ENCODE measurements around the gene CDC37L1.

The CDC37L1 gene

GRCh38 chr9:4665357-4665756 is 14.0 kb upstream of the CDC37L1 start:
- Histone ChIP-seq H3K4me1 (ENCODE audit: insufficient read depth, low read length, severe bottlenecking) (peaks cover 53% of the 10 kb centered on the region), H3K27ac (ENCODE audit: low read depth, low read length, poor library complexity, severe bottlenecking) (no peak overlapping the region), H2AFZ (ENCODE audit: low read length) (no peak overlapping the region), H3K9ac (ENCODE audit: low read length) (no peak overlapping the region), H3K9me3 (ENCODE audit: low read length) (no peaks in the 10 kb centered on the region), H3K4me2 (ENCODE audit: low read length) (no peak overlapping the region), H3K9me2 (ENCODE audit: low read depth, low read length) (no peaks in the 10 kb centered on the region), H3K4me3 (ENCODE audit: low read depth, low read length, poor library complexity, severe bottlenecking) (no peak overlapping the region), H3K27me3 (ENCODE audit: insufficient read depth, low read length) (no peaks in the 10 kb centered on the region), H3K79me2 (ENCODE audit: insufficient read depth, low read length) (no peaks in the 10 kb centered on the region), H4K20me1 (ENCODE audit: insufficient read depth, low read length) (no peaks in the 10 kb centered on the region), H3F3A (ENCODE audit: insufficient read depth, low read length) (no peaks in the 10 kb centered on the region), H3K36me3 (ENCODE audit: insufficient read depth, low read length) (no peaks in the 10 kb centered on the region)
- TF ChIP-seq, protein P1, sequence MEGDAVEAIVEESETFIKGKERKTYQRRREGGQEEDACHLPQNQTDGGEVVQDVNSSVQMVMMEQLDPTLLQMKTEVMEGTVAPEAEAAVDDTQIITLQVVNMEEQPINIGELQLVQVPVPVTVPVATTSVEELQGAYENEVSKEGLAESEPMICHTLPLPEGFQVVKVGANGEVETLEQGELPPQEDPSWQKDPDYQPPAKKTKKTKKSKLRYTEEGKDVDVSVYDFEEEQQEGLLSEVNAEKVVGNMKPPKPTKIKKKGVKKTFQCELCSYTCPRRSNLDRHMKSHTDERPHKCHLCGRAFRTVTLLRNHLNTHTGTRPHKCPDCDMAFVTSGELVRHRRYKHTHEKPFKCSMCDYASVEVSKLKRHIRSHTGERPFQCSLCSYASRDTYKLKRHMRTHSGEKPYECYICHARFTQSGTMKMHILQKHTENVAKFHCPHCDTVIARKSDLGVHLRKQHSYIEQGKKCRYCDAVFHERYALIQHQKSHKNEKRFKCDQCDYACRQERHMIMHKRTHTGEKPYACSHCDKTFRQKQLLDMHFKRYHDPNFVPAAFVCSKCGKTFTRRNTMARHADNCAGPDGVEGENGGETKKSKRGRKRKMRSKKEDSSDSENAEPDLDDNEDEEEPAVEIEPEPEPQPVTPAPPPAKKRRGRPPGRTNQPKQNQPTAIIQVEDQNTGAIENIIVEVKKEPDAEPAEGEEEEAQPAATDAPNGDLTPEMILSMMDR (IDR thresholded peaks at IDR 0.05; ENCODE audit: low read length) = no peak
- TF ChIP-seq EZH2 (IDR thresholded peaks at IDR 0.05; ENCODE audit: borderline replicate concordance, low read length) = no peak

GRCh38 chr9:4666042-4666699 is 13.2 kb upstream of the CDC37L1 start, which contains the start of gene SPATA6L:
SPATA6L (minus strand) TSS chr9:4666480; CDS start chr9:4666250, 230 bp downstream.
- Histone ChIP-seq H3K4me1 (ENCODE audit: insufficient read depth, low read length, severe bottlenecking) (peaks cover 53% of the 10 kb centered on the region), H3K9ac (ENCODE audit: low read length) (no peak within 1 kb of the TSS; the same call in 1 of the 2 replicates), H2AFZ (ENCODE audit: low read length) (no peak within 1 kb of the TSS), H3F3A (ENCODE audit: insufficient read depth, low read length) (no peaks in the 10 kb centered on the region), H4K20me1 (ENCODE audit: insufficient read depth, low read length) (no peaks in the 10 kb centered on the region), H3K27me3 (ENCODE audit: insufficient read depth, low read length) (no peaks in the 10 kb centered on the region), H3K36me3 (ENCODE audit: insufficient read depth, low read length) (no peaks in the 10 kb centered on the region), H3K9me3 (ENCODE audit: low read length) (no peaks in the 10 kb centered on the region), H3K9me2 (ENCODE audit: low read depth, low read length) (no peaks in the 10 kb centered on the region), H3K27ac (ENCODE audit: low read depth, low read length, poor library complexity, severe bottlenecking) (no peak within 1 kb of the TSS), H3K79me2 (ENCODE audit: insufficient read depth, low read length) (no peaks in the 10 kb centered on the region), H3K4me3 (ENCODE audit: low read depth, low read length, poor library complexity, severe bottlenecking) (peak within 1 kb of the TSS; percentile 42), H3K4me2 (ENCODE audit: low read length) (peak within 1 kb of the TSS; percentile 57)
- TF ChIP-seq, protein P1 (IDR thresholded peaks at IDR 0.05; ENCODE audit: low read length) = peak; percentile 24; the same call in 1 of the 2 replicates
- no peak for TF ChIP-seq EZH2 (IDR thresholded peaks at IDR 0.05; ENCODE audit: borderline replicate concordance, low read length)

DNA sequence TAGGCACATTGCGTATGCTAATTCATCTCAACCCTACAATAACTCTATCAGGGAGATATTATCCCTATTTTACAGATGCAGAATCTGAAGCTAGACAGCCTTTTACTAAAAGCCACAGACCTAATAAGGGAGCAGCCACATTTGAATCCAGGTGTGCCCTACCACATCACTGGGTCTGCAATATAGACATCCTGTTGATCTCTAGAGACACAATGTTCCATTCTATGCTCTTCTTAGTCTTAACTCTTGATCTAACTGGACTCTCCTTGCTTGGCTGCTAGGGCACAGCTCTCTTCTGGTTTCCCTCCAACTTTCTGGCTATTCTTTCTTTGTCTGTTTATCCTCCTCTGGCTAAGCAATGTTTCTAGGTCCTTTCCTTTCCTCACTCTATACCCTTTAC is 11.7 kb upstream of the CDC37L1 start:
- Histone ChIP-seq H3K4me3 (ENCODE audit: low read depth, low read length, poor library complexity, severe bottlenecking) (no peak overlapping the region), H3K27ac (ENCODE audit: low read depth, low read length, poor library complexity, severe bottlenecking) (no peak overlapping the region), H3K9me2 (ENCODE audit: low read depth, low read length) (no peaks in the 10 kb centered on the region), H3K36me3 (ENCODE audit: insufficient read depth, low read length) (no peaks in the 10 kb centered on the region), H4K20me1 (ENCODE audit: insufficient read depth, low read length) (no peaks in the 10 kb centered on the region), H3K9ac (ENCODE audit: low read length) (no peak overlapping the region), H3K27me3 (ENCODE audit: insufficient read depth, low read length) (no peaks in the 10 kb centered on the region), H3K79me2 (ENCODE audit: insufficient read depth, low read length) (no peaks in the 10 kb centered on the region), H2AFZ (ENCODE audit: low read length) (no peak overlapping the region), H3F3A (ENCODE audit: insufficient read depth, low read length) (no peaks in the 10 kb centered on the region), H3K4me1 (ENCODE audit: insufficient read depth, low read length, severe bottlenecking) (peaks cover 40% of the 10 kb centered on the region), H3K9me3 (ENCODE audit: low read length) (no peaks in the 10 kb centered on the region), H3K4me2 (ENCODE audit: low read length) (no peak overlapping the region)
- TF ChIP-seq, protein P1 (IDR thresholded peaks at IDR 0.05; ENCODE audit: low read length) = no peak
